ENCODE measurements around the gene CFAP53.

CFAP53 gene

DNA sequence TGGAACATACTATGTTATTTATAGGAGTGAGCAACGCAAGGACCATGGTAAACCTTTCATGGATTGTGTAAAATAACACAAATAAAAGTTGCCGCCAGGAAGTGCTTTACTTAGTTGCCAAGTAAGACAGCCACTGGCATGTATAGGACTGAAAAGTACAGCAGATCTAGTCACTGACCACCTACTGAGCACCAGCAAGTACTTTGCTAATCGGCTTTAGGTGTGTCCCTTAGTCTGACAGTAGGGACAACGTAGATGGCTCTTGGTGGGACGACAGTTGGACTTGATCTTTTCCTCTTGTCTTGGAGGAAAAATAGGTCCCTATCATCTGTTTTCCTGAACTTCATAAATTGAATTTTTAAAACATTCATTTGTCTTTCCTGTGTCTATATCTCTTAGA is 34.8 kb upstream of the CFAP53 start:
- Histone ChIP-seq H3K27me3 (ENCODE audit: control insufficient read depth in 1 of 2, insufficient read depth in 1 of 2, low read length in 2 of 2) (peaks cover 5 to 37% of the 10 kb centered on the region in 2 experiments), H3K18ac (ENCODE audit: low read depth in 1 of 2, low read length in 2 of 2) (no peak overlapping the region), H2AK5ac (ENCODE audit: low read length, severe bottlenecking) (no peak overlapping the region), H3K9ac (ENCODE audit: low read length) (no peak overlapping the region), H3K14ac (ENCODE audit: low read length in 2 of 2) (no peak overlapping the region), H3K4me2 (ENCODE audit: low read length, poor library complexity, severe bottlenecking) (no peak overlapping the region), H3K36me3 (ENCODE audit: control insufficient read depth in 1 of 2, insufficient read depth in 2 of 2, low read depth in 1 of 2, low read length in 2 of 2) (no peaks in the 10 kb centered on the region), H3K27ac (ENCODE audit: low read length, poor library complexity, severe bottlenecking) (no peak overlapping the region), H4K8ac (ENCODE audit: low read length) (no peak overlapping the region), H3K23ac (ENCODE audit: low read length in 2 of 2) (no peak overlapping the region), H3K4me3 (ENCODE audit: insufficient read depth in 1 of 2, low read depth in 1 of 2, low read length in 2 of 2) (no peak overlapping the region), H2BK5ac (ENCODE audit: low read depth, low read length, poor library complexity, severe bottlenecking) (no peak overlapping the region), H2BK12ac (ENCODE audit: low read length in 2 of 2) (no peak overlapping the region), H4K91ac (ENCODE audit: low read length) (no peak overlapping the region), H3K4me1 (ENCODE audit: control insufficient read depth, insufficient read depth, low read depth, low read length) (no peaks in the 10 kb centered on the region), H2BK15ac (ENCODE audit: low read depth, poor library complexity, severe bottlenecking) (no peak overlapping the region), H3K9me3 (ENCODE audit: control insufficient read depth, low read length) (peaks cover 3% of the 10 kb centered on the region), H3K79me1 (replicated peaks; ENCODE audit: low read length, poor library complexity, severe bottlenecking) (no peaks in the 10 kb centered on the region), H3K4ac (ENCODE audit: low read depth in 1 of 2, low read length in 2 of 2) (no peak overlapping the region), H2BK120ac (ENCODE audit: low read depth, low read length) (no peak overlapping the region), H2AFZ (ENCODE audit: low read depth, low read length) (no peak overlapping the region)
- no peak for DNase-seq
- 78% methylated on average over 4 of the region's 5 CpGs for WGBS

DNA sequence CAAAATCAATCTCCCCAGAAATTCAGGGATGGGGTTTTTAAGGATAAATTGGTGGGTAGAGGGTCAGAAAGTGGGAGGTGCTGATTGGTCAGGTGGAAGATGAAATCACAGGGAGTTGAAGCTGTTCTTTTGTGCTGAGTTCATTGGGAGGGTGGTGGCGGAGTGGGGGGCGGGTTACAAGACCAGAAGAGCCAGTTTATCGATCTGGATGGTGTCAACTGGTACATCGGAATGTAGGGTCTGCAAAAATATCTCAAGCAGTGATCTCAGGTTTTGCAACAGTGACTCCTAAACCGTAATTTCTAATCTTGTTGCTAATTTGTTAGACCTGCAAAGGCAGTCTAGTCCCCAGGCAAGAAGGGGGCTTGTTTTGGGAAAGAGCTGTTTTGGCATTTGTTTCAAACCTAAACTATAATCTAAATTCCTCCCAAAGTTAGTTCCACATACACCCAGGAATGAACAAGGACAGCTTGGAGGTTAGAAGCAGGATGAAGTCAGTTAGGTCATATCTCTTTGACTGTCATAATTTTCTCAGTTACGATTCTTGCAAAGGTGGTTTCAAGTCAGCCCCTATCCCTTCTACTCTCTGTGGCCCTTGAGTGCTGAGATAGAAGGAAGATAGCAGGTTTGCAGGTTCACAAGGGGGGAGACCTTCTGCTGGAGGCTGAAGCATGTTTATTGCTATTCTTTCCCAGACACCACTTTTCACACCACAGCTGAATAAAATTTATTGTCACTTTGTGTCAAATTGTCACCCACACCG is 33.5 kb upstream of the CFAP53 start:
- Histone ChIP-seq H2AFZ (ENCODE audit: low read depth, low read length) (no peak overlapping the region), H3K18ac (ENCODE audit: low read depth in 1 of 2, low read length in 2 of 2) (no peak overlapping the region), H2BK120ac (ENCODE audit: low read depth, low read length) (no peak overlapping the region), H3K27ac (ENCODE audit: low read length, poor library complexity, severe bottlenecking) (no peak overlapping the region), H2BK15ac (ENCODE audit: low read depth, poor library complexity, severe bottlenecking) (no peak overlapping the region), H3K9me3 (ENCODE audit: control insufficient read depth, low read length) (no peaks in the 10 kb centered on the region), H3K4me1 (ENCODE audit: control insufficient read depth, insufficient read depth, low read depth, low read length) (no peaks in the 10 kb centered on the region), H3K23ac (ENCODE audit: low read length in 2 of 2) (peak overlapping the region in 1 of 2 experiments; percentile 29), H3K4me3 (ENCODE audit: insufficient read depth in 1 of 2, low read depth in 1 of 2, low read length in 2 of 2) (no peak overlapping the region), H3K36me3 (ENCODE audit: control insufficient read depth in 1 of 2, insufficient read depth in 2 of 2, low read depth in 1 of 2, low read length in 2 of 2) (no peaks in the 10 kb centered on the region), H4K8ac (ENCODE audit: low read length) (no peak overlapping the region), H3K4me2 (ENCODE audit: low read length, poor library complexity, severe bottlenecking) (no peak overlapping the region), H3K9ac (ENCODE audit: low read length) (no peak overlapping the region), H4K91ac (ENCODE audit: low read length) (no peak overlapping the region), H2AK5ac (ENCODE audit: low read length, severe bottlenecking) (no peak overlapping the region), H3K14ac (ENCODE audit: low read length in 2 of 2) (no peak overlapping the region), H2BK5ac (ENCODE audit: low read depth, low read length, poor library complexity, severe bottlenecking) (no peak overlapping the region), H3K27me3 (ENCODE audit: control insufficient read depth in 1 of 2, insufficient read depth in 1 of 2, low read length in 2 of 2) (peaks cover 5 to 34% of the 10 kb centered on the region in 2 experiments), H2BK12ac (ENCODE audit: low read length in 2 of 2) (no peak overlapping the region), H3K4ac (ENCODE audit: low read depth in 1 of 2, low read length in 2 of 2) (no peak overlapping the region), H3K79me1 (replicated peaks; ENCODE audit: low read length, poor library complexity, severe bottlenecking) (no peaks in the 10 kb centered on the region)
- no peak for DNase-seq
- WGBS = 72% methylated on average over 7 of the region's 7 CpGs

DNA sequence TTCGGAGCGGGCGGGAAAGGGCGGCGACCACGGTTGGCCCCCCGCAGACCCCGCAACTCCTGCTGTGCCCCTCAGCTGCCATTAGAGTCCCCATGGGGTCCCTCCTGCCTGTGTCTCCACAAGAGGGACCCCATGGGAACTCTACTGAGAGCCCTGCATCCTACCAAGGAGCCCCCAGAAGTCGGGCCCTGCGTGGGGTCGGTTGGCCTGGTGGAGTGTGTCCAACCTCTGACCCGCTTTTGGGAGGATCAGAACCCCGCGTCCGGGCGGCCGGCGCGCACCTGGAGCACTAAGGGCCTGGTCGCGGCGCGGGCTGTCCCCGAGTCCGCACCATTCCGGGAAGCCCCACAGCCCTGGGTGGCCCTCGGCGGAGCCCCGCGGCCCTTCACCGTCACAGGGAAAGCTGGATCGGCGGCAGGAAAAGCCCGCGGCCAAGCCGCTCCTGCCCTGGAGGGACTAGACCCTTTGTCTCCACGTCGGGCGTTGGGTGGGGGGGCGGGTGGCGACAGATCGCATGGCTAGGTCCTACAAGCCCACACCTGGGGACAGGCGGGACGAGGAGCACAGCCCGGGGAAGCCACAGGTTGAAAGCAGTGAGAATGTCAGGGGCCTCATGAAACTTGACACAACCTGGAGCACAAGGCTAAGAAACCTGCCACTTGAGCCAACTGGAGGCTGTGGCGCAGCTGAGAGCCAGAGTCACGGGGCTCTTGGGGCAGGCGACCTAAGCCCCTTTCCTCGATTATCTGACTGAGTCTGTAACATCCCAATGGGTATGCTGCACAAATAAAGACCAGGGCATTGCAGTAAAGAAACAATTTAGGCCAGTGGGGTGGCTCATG is 32.4 kb upstream of the CFAP53 start:
- H3K9ac ChIP-seq (ENCODE audit: low read length) = peak overlapping the region; percentile 80
- H3K36me3 ChIP-seq (ENCODE audit: control insufficient read depth in 1 of 2, insufficient read depth in 2 of 2, low read depth in 1 of 2, low read length in 2 of 2) = no peaks in the 10 kb centered on the region
- H3K18ac ChIP-seq (ENCODE audit: low read depth in 1 of 2, low read length in 2 of 2) = no peak overlapping the region
- H2BK15ac ChIP-seq (ENCODE audit: low read depth, poor library complexity, severe bottlenecking) = no peak overlapping the region
- no peaks in the 10 kb centered on the region for H3K4me1 ChIP-seq (ENCODE audit: control insufficient read depth, insufficient read depth, low read depth, low read length)
- H4K91ac ChIP-seq (ENCODE audit: low read length) = peak overlapping the region; percentile 39
- H3K23ac ChIP-seq (ENCODE audit: low read length in 2 of 2) = no peak overlapping the region
- H3K27me3 ChIP-seq (ENCODE audit: control insufficient read depth in 1 of 2, insufficient read depth in 1 of 2, low read length in 2 of 2) = peaks cover 5 to 33% of the 10 kb centered on the region in 2 experiments
- no peak overlapping the region for H2AK5ac ChIP-seq (ENCODE audit: low read length, severe bottlenecking)
- no peak overlapping the region for H4K8ac ChIP-seq (ENCODE audit: low read length)
- H3K4ac ChIP-seq (ENCODE audit: low read depth in 1 of 2, low read length in 2 of 2) = no peak overlapping the region
- no peak overlapping the region for H2BK5ac ChIP-seq (ENCODE audit: low read depth, low read length, poor library complexity, severe bottlenecking)
- no peak overlapping the region for H3K14ac ChIP-seq (ENCODE audit: low read length in 2 of 2)
- no peak overlapping the region for H2BK12ac ChIP-seq (ENCODE audit: low read length in 2 of 2)
- no peak overlapping the region for H2AFZ ChIP-seq (ENCODE audit: low read depth, low read length)
- H2BK120ac ChIP-seq (ENCODE audit: low read depth, low read length) = no peak overlapping the region
- H3K4me2 ChIP-seq (ENCODE audit: low read length, poor library complexity, severe bottlenecking) = no peak overlapping the region
- peak overlapping the region in 1 of 2 experiments; percentile 85 for H3K4me3 ChIP-seq (ENCODE audit: insufficient read depth in 1 of 2, low read depth in 1 of 2, low read length in 2 of 2)
- no peak for DNase-seq
- no peaks in the 10 kb centered on the region for H3K79me1 ChIP-seq (replicated peaks; ENCODE audit: low read length, poor library complexity, severe bottlenecking)
- 84% methylated on average over 44 of the region's 49 CpGs for WGBS
- no peak overlapping the region for H3K27ac ChIP-seq (ENCODE audit: low read length, poor library complexity, severe bottlenecking)
- no peaks in the 10 kb centered on the region for H3K9me3 ChIP-seq (ENCODE audit: control insufficient read depth, low read length)

Measured in mesenchymal stem cell (in vitro differentiated cells and primary cell).